ENCODE measurements around the gene PIPOX.

PIPOX gene

DNA sequence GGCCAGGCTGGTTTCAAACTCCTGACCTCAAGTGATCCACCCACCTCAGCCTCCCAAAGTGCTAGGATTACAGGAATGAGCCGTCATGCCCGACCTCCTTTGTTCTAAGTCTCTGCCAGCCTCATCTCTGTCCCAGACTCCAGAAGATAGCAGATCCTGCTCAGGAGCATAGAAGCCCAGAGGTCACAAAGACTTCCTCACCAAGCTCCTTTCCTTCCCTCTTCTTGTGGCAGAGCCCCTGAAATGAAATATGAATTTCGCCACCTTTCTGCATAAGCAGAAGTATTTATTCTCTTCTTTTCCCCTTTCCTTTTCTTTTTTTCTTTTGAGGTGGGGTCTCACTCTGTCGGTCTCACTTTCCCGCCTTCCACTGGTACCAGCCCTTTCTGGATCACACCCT lies 11.5 kb upstream of the PIPOX start:
- DNase-seq (ENCODE audit: low read depth) = no peak
- in situ Hi-C loops (cut with HindIII; ENCODE audit: low sequenced_read_pairs) = no loop called here
- H3K4me3 ChIP-seq (ENCODE audit: low read depth, low read length) = no peak overlapping the region
- TF ChIP-seq, protein P1, sequence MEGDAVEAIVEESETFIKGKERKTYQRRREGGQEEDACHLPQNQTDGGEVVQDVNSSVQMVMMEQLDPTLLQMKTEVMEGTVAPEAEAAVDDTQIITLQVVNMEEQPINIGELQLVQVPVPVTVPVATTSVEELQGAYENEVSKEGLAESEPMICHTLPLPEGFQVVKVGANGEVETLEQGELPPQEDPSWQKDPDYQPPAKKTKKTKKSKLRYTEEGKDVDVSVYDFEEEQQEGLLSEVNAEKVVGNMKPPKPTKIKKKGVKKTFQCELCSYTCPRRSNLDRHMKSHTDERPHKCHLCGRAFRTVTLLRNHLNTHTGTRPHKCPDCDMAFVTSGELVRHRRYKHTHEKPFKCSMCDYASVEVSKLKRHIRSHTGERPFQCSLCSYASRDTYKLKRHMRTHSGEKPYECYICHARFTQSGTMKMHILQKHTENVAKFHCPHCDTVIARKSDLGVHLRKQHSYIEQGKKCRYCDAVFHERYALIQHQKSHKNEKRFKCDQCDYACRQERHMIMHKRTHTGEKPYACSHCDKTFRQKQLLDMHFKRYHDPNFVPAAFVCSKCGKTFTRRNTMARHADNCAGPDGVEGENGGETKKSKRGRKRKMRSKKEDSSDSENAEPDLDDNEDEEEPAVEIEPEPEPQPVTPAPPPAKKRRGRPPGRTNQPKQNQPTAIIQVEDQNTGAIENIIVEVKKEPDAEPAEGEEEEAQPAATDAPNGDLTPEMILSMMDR (IDR thresholded peaks at IDR 0.05; ENCODE audit: low read depth, low read length, missing control alignments) = no peak

DNA sequence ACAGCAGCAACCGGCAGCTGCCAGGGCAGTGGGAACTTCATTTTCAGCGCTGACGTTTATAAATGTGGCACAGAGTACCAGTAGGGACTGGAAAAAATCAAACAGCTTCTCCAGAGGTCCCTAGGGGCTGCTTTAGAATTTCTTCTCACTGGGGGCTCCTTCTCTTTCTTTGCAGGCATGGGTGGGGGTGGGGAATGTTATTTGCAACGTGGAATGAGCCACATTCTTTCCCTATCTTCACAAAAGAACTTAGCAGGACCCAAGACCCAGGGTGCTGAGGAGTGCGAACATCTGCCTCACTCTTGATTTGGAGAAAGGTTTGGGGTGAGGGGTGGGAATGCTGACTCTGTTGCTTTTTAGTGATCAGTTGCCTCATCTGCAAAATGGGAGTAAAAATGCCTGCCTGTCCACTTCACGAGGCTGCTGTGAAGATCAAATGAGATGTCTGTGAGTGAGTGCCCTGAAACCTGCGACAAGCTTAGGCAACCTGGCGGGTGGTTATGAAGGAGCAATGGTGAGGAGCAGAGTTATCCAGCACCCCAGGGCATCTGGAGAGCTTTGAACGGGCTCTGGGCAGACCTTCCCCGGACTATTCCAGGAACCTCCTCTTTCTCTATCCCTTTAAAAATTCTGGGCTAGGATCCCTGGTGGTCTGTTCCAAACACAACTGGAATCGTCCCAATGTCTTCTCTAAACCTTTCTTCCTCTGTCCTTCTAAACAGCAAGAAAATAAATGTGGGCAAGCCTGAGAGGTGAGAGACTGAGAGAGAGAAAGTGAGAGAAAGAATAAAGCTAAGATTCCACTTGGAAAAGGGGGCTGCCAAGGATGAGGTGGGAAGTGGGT lies 10.7 kb upstream of the PIPOX start:
- DNase-seq (ENCODE audit: low read depth) = no peak
- in situ Hi-C loops (cut with HindIII; ENCODE audit: low sequenced_read_pairs) = no loop called here
- no peak overlapping the region for H3K4me3 ChIP-seq (ENCODE audit: low read depth, low read length)
- TF ChIP-seq, protein P1 (IDR thresholded peaks at IDR 0.05; ENCODE audit: low read depth, low read length, missing control alignments) = no peak

DNA sequence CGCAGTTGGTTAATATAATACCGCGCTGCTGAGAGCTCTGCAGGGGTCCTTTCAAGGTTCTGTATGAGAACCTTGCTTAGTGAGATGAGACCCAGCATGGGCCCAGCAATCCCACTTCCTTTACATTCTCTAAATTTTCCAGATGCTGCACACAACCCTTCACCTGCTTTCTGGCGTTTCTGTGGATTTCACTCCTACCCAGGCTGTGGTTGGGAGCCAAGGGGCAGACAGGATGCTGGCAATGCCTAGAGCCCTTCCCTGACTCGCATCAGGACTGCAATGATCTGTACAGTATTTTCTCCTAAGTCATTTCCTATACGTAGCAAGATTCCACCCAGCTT lies 10.1 kb upstream of the PIPOX start:
- no peak for DNase-seq (ENCODE audit: low read depth)
- no peak overlapping the region for H3K4me3 ChIP-seq (ENCODE audit: low read depth, low read length)
- TF ChIP-seq, protein P1 (IDR thresholded peaks at IDR 0.05; ENCODE audit: low read depth, low read length, missing control alignments) = no peak
- in situ Hi-C loops (cut with HindIII; ENCODE audit: low sequenced_read_pairs) = no loop called here

DNA sequence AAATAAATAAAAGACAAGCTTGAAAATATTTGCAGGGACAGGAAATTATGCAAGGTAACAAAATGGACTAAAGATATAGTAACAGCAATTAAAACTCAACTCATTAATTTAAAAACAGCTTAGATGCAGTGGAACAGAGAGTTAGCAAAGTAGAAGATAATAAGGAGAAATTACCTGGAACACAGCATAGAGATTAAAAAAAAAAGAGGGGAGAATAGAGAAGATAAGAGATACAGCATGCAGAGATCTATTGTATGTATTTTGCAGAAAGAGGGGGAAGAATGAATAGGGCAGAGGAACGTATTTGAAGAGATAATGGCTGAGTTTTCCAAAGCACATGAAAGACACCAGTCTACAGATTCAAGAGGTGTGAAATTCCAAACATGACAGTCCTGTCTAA lies 8.4 kb upstream of the PIPOX start:
- H3K4me3 ChIP-seq (ENCODE audit: low read depth, low read length) = no peak overlapping the region
- in situ Hi-C loops (cut with HindIII; ENCODE audit: low sequenced_read_pairs) = no loop called here
- DNase-seq (ENCODE audit: low read depth) = no peak
- TF ChIP-seq, protein P1 (IDR thresholded peaks at IDR 0.05; ENCODE audit: low read depth, low read length, missing control alignments) = no peak

DNA sequence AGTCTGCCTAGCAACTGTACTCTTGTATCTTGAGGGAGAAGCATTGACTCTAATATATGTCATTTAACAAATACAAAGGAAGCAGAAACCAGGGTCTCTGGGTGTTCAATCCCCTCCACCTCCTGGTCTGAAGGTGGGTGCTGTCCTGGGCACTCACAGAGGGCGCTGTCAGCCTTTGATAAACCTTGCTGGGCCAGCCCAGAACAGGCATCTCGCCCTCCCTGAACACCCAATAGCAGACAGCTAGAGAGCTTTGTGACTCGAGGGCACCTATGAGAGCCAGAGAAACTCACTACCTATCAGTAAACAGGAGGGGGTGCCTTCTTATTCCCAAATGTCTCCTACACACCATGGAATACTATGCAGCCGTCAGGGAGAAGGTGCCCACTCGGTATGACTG lies 6.4 kb upstream of the PIPOX start:
- DNase-seq (ENCODE audit: low read depth) = no peak
- TF ChIP-seq, protein P1 (IDR thresholded peaks at IDR 0.05; ENCODE audit: low read depth, low read length, missing control alignments) = no peak
- H3K4me3 ChIP-seq (ENCODE audit: low read depth, low read length) = no peak overlapping the region
- in situ Hi-C loops (cut with HindIII; ENCODE audit: low sequenced_read_pairs) = no loop called here

DNA sequence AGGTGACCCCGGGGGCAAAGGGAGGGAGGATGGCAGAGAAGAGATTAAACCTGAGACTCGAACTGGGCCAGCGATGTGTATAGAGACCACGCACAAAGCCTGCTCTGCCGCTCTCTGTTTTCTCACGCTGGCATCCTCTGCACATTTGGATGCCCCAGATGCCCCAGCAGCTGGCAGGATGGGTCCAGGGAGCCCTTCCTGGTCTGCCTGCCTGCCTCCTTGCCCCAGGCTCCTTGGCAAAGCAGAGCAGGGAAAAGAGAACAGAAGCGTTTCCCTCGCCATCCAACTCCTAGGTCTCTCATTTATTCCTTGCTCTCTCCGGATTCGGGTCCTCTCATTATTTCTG lies 5.2 kb upstream of the PIPOX start:
- TF ChIP-seq, protein P1 (IDR thresholded peaks at IDR 0.05; ENCODE audit: low read depth, low read length, missing control alignments) = no peak
- no peak overlapping the region for H3K4me3 ChIP-seq (ENCODE audit: low read depth, low read length)
- DNase-seq (ENCODE audit: low read depth) = no peak
- in situ Hi-C loops (cut with HindIII; ENCODE audit: low sequenced_read_pairs) = no loop called here

All from astrocyte of the cerebellum (primary cell).